K562 (cell line): ENCODE measurements around the gene UBE2D2. TPM values are rescaled to one million over a fixed set of nuclear protein-coding genes. Genes with fewer than 3 reads are reported as not detected.

Source experiments
- ARNT ChIP-seq, 2 experiments: fragments of 450-650 bp; IDR thresholded peaks; 2 replicates each; pipeline ENCODE4 v1.6.1; 2016; ENCODE audit warnings: mild to moderate bottlenecking in 1 of 2
- KAT2B ChIP-seq: IDR thresholded peaks from one replicate; pipeline ENCODE4 v1.6.1; 2012; ENCODE audit warnings: low read depth, mild to moderate bottlenecking, control low read depth, inconsistent platforms, low read length, moderate library complexity
- KDM2B ChIP-seq: fragments of 250-450 bp; sonication (Bioruptor Pico); IDR thresholded peaks from 2 replicates; pipeline ENCODE4 v1.8.0; 2021; ENCODE audit warnings: mild to moderate bottlenecking, moderate library complexity
- NFATC3 ChIP-seq: fragments of 450-650 bp; IDR thresholded peaks from 2 replicates; pipeline ENCODE4 v1.6.1; 2017; ENCODE audit warnings: mild to moderate bottlenecking
- PCBP1 ChIP-seq: fragments of 200-400 bp; formaldehyde crosslinking; IDR thresholded peaks from 2 replicates; pipeline ENCODE4 v1.6.1; 2018; ENCODE audit warnings: mild to moderate bottlenecking, low read depth, low read length; ENCODE audit not compliant: poor library complexity, severe bottlenecking
- PHF8 ChIP-seq: fragments of 200-600 bp; sonication (generic); IDR thresholded peaks from 2 replicates; pipeline ENCODE4 v1.6.1; 2012; ENCODE audit warnings: mixed run types, mild to moderate bottlenecking, inconsistent platforms, low read length, moderate library complexity, borderline replicate concordance
- PTRF ChIP-seq: fragments of 450-650 bp; IDR thresholded peaks from 2 replicates; pipeline ENCODE4 v1.6.1; 2016; ENCODE audit warnings: mild to moderate bottlenecking, missing genetic modification characterization, missing compliant biosample characterization
- RBM14 ChIP-seq: fragments of 200-400 bp; formaldehyde crosslinking; IDR thresholded peaks from 2 replicates; pipeline ENCODE4 v1.6.1; 2018; ENCODE audit warnings: low read depth, mild to moderate bottlenecking, low read length, moderate library complexity, borderline replicate concordance; ENCODE audit not compliant: insufficient read depth
- RBM15 ChIP-seq: fragments of 200-400 bp; formaldehyde crosslinking; IDR thresholded peaks from 2 replicates; pipeline ENCODE4 v1.6.1; 2018; ENCODE audit warnings: mild to moderate bottlenecking, low read length, moderate library complexity; ENCODE audit not compliant: insufficient read depth
- U2AF1 ChIP-seq: fragments of 200-400 bp; formaldehyde crosslinking; optimal IDR thresholded peaks from 2 replicates; pipeline ENCODE3; 2017; ENCODE audit warnings: mild to moderate bottlenecking, low read depth, low read length, moderate library complexity
- ZNF133 ChIP-seq: fragments of 250-450 bp; sonication (Bioruptor Pico); IDR thresholded peaks from 2 replicates; pipeline ENCODE4 v1.4.0; 2020; ENCODE audit warnings: mild to moderate bottlenecking
- ZNF324 ChIP-seq: fragments of 250-450 bp; sonication (Bioruptor Pico); IDR thresholded peaks from 2 replicates; pipeline ENCODE4 v1.4.0; 2020; ENCODE audit warnings: mild to moderate bottlenecking
- ZNF717 ChIP-seq: fragments of 250-450 bp; sonication (Bioruptor Pico); IDR thresholded peaks from 2 replicates; pipeline ENCODE4 v1.5.0; 2021
- ZZZ3 ChIP-seq: fragments of 450-650 bp; IDR thresholded peaks from 2 replicates; pipeline ENCODE4 v1.6.1; 2016; ENCODE audit warnings: antibody characterized with exemption, mild to moderate bottlenecking, moderate library complexity
- polyA plus RNA-seq, 8 experiments: library from polyadenylated mRNA; depleted of rRNA in 4 of 8; stranded (reverse) in 5 of 8; unstranded in 3 of 8; fragments of >200 nt; fragmentation: Nextera tagmentation in 2 of 8; fragmentation: Illumina TruSeq in 1 of 8; extraction: Ambion mirVana in 2 of 8; extraction: Trizol in 1 of 8; gene quantifications; 2 replicates each; pipeline versions ENCODE4 v1.2.1 to v1.2.3, GENCODE V29; 2011 to 2014; ENCODE audit warnings: inconsistent platforms in 1 of 8, missing spikeins in 1 of 8
- total RNA-seq, 7 experiments: library from RNA; depleted of rRNA in 6 of 7; stranded (reverse); fragments of >200 nt in 6 of 7; fragmentation: Illumina TruSeq in 2 of 7; extraction: Trizol in 2 of 7; gene quantifications; 2 replicates each; pipeline versions ENCODE4 v1.2.1 to v1.2.3, GENCODE V29; 2011 to 2021; ENCODE audit warnings: low replicate concordance in 1 of 7
- TF ChIP-seq, protein P1 (sequence below): sonication (generic); formaldehyde crosslinking; IDR thresholded peaks from 2 replicates; pipeline ENCODE4 v1.8.0; 2023; ENCODE audit warnings: missing genetic modification reagents, mild to moderate bottlenecking, borderline replicate concordance
- TF ChIP-seq, protein P2 (sequence below), 2 experiments: IDR thresholded peaks; 2 replicates each; pipeline ENCODE4 v1.6.1; 2012; ENCODE audit warnings: improper control_type of control experiment in 2 of 2, low read depth in 2 of 2, low read length in 2 of 2, borderline replicate concordance in 1 of 2
- TF ChIP-seq, protein P3 (sequence below): fragments of 250-450 bp; sonication (Bioruptor Pico); IDR thresholded peaks from 2 replicates; pipeline ENCODE4 v1.4.0; 2020; ENCODE audit warnings: mild to moderate bottlenecking, moderate library complexity

UBE2D2 gene
- total and polyA plus RNA-seq, 9 of the 15 experiments (the other 6 are each of a cell fraction or from before 2014, with no cell fraction given) = 53.6 to 198 (median 122) TPM

DNA sequence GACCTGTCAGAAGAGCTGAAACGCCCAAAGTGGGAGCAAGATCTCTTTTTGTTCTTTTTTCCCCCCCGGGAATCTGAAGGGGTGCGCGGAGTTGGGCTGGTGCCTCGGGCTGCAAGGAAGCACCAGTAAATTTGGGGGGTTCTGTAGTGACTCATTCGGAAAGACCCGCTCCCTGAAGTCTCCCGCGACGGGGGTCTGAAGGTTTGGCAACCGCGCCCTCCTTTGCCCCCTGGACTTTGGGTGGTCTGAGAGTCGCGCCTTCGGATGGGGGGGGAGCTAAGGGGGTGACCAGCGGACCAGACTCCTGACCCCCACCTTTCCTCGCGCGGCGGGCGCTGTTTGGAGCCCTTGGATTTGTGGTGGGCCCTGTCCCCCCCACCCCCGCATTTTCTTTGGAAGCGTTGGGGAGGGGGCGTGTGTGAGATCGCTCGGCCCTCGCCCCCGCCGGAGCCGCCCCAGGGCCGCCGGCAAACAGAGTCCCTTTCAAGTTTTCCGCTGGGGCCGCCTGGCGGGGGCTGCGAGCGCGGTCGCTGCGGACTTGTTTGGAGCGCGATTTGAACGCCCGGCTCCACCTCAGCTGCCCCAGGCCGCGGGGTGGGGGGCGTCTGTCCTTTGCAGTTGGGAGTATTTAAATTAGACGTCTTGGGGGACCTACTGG, 89.0 kb downstream of the UBE2D2 start (continued):
- TF ChIP-seq, protein P1, sequence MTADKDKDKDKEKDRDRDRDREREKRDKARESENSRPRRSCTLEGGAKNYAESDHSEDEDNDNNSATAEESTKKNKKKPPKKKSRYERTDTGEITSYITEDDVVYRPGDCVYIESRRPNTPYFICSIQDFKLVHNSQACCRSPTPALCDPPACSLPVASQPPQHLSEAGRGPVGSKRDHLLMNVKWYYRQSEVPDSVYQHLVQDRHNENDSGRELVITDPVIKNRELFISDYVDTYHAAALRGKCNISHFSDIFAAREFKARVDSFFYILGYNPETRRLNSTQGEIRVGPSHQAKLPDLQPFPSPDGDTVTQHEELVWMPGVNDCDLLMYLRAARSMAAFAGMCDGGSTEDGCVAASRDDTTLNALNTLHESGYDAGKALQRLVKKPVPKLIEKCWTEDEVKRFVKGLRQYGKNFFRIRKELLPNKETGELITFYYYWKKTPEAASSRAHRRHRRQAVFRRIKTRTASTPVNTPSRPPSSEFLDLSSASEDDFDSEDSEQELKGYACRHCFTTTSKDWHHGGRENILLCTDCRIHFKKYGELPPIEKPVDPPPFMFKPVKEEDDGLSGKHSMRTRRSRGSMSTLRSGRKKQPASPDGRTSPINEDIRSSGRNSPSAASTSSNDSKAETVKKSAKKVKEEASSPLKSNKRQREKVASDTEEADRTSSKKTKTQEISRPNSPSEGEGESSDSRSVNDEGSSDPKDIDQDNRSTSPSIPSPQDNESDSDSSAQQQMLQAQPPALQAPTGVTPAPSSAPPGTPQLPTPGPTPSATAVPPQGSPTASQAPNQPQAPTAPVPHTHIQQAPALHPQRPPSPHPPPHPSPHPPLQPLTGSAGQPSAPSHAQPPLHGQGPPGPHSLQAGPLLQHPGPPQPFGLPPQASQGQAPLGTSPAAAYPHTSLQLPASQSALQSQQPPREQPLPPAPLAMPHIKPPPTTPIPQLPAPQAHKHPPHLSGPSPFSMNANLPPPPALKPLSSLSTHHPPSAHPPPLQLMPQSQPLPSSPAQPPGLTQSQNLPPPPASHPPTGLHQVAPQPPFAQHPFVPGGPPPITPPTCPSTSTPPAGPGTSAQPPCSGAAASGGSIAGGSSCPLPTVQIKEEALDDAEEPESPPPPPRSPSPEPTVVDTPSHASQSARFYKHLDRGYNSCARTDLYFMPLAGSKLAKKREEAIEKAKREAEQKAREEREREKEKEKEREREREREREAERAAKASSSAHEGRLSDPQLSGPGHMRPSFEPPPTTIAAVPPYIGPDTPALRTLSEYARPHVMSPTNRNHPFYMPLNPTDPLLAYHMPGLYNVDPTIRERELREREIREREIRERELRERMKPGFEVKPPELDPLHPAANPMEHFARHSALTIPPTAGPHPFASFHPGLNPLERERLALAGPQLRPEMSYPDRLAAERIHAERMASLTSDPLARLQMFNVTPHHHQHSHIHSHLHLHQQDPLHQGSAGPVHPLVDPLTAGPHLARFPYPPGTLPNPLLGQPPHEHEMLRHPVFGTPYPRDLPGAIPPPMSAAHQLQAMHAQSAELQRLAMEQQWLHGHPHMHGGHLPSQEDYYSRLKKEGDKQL (CRISPR knock-in tag) = no peak; the same call in 1 of the 2 replicates
- TF ChIP-seq RBM15 = no peak
- TF ChIP-seq KAT2B = no peak
- TF ChIP-seq, protein P2, sequence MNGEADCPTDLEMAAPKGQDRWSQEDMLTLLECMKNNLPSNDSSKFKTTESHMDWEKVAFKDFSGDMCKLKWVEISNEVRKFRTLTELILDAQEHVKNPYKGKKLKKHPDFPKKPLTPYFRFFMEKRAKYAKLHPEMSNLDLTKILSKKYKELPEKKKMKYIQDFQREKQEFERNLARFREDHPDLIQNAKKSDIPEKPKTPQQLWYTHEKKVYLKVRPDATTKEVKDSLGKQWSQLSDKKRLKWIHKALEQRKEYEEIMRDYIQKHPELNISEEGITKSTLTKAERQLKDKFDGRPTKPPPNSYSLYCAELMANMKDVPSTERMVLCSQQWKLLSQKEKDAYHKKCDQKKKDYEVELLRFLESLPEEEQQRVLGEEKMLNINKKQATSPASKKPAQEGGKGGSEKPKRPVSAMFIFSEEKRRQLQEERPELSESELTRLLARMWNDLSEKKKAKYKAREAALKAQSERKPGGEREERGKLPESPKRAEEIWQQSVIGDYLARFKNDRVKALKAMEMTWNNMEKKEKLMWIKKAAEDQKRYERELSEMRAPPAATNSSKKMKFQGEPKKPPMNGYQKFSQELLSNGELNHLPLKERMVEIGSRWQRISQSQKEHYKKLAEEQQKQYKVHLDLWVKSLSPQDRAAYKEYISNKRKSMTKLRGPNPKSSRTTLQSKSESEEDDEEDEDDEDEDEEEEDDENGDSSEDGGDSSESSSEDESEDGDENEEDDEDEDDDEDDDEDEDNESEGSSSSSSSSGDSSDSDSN (IDR thresholded peaks at IDR 0.05; ENCODE audit: borderline replicate concordance in 1 of 2, low read depth in 2 of 2, low read length in 2 of 2) = peak in 1 of 2 experiments; percentile 65; a peak in 2 of 4 replicates
- TF ChIP-seq PHF8 = no peak
- TF ChIP-seq, protein P3, sequence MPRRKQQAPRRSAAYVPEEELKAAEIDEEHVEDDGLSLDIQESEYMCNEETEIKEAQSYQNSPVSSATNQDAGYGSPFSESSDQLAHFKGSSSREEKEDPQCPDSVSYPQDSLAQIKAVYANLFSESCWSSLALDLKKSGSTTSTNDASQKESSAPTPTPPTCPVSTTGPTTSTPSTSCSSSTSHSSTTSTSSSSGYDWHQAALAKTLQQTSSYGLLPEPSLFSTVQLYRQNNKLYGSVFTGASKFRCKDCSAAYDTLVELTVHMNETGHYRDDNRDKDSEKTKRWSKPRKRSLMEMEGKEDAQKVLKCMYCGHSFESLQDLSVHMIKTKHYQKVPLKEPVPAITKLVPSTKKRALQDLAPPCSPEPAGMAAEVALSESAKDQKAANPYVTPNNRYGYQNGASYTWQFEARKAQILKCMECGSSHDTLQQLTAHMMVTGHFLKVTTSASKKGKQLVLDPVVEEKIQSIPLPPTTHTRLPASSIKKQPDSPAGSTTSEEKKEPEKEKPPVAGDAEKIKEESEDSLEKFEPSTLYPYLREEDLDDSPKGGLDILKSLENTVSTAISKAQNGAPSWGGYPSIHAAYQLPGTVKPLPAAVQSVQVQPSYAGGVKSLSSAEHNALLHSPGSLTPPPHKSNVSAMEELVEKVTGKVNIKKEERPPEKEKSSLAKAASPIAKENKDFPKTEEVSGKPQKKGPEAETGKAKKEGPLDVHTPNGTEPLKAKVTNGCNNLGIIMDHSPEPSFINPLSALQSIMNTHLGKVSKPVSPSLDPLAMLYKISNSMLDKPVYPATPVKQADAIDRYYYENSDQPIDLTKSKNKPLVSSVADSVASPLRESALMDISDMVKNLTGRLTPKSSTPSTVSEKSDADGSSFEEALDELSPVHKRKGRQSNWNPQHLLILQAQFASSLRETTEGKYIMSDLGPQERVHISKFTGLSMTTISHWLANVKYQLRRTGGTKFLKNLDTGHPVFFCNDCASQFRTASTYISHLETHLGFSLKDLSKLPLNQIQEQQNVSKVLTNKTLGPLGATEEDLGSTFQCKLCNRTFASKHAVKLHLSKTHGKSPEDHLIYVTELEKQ (CRISPR knock-in tag) = no peak
- TF ChIP-seq ZNF133 (CRISPR knock-in tag) = no peak
- TF ChIP-seq U2AF1 = no peak
- no peak for TF ChIP-seq RBM14
- TF ChIP-seq ZNF324 = no peak
- no peak for TF ChIP-seq PCBP1
- no peak for TF ChIP-seq PTRF (tag)
- TF ChIP-seq ZNF717 (CRISPR knock-in tag) = no peak
- TF ChIP-seq ARNT (IDR thresholded peaks at IDR 0.05) = no peak
- no peak for TF ChIP-seq KDM2B (CRISPR knock-in tag)
- no peak for TF ChIP-seq NFATC3
- no peak for TF ChIP-seq ZZZ3
